ENCODE measurements around the gene KIF1B.

DNA sequence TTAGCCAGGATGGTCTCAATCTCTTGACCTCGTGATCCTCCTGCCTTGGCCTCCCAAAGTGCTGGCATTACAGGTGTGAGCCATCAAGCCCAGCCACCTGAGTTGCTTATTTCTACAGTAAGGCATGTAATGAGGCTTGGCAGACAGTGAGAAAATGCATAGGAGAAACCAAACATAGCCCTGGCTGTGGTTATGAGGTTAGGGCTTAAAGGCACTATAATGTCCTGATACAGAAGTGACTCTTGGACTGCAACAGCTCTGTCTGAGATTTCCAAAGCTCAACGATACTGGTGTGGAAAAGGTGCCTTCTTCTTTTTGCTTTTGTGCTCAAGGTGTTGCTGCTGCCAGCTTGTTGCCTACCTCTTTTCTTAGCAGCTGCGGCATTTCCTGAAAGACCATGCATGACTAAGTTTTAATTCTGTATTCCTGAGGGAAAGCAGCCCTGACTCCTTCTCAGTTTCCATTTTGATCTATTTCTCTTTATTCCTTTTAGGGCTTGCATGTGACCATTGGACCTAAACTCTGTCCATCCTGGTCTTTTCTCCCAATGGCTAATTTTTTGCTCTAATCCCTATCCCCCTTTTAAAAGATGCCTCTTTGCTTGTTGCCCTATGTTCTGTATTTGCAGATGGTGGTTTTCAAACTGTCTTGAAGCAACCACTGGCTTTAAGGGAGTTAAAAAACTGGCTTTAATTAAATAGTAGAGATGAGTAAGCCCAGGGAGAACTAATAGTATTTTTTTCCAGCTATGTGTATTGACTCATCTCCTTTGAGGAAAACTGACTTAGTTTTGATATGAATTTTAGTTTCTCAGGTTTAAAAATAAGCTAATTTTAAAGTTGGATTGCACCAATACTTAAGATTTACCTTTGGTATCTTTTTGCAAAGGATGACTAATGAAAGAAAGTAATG is 70.3 kb downstream of the KIF1B start:
- TF ChIP-seq, protein P1, sequence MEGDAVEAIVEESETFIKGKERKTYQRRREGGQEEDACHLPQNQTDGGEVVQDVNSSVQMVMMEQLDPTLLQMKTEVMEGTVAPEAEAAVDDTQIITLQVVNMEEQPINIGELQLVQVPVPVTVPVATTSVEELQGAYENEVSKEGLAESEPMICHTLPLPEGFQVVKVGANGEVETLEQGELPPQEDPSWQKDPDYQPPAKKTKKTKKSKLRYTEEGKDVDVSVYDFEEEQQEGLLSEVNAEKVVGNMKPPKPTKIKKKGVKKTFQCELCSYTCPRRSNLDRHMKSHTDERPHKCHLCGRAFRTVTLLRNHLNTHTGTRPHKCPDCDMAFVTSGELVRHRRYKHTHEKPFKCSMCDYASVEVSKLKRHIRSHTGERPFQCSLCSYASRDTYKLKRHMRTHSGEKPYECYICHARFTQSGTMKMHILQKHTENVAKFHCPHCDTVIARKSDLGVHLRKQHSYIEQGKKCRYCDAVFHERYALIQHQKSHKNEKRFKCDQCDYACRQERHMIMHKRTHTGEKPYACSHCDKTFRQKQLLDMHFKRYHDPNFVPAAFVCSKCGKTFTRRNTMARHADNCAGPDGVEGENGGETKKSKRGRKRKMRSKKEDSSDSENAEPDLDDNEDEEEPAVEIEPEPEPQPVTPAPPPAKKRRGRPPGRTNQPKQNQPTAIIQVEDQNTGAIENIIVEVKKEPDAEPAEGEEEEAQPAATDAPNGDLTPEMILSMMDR (IDR thresholded peaks at IDR 0.05): no peak
- TF ChIP-seq POLR2A (IDR thresholded peaks at IDR 0.05): no peak
